HG03139 (cell line): ENCODE data around the gene PTPRG.
"Not testable (repeated sequence)": the region's sequence is repeated elsewhere in the genome, so short reads cannot be mapped to it uniquely, and the experiment has no call there.

Experiments
- ATAC-seq: cut with Tn5 transposase; IDR thresholded peaks from one replicate; pipeline ENCODE4 v1.9.1; 2021; ENCODE audit not compliant: unreplicated experiment

The PTPRG gene

GRCh38 chr3:61715886-61716527 is 154.6 kb downstream of the PTPRG start:
- no peak for ATAC-seq

GRCh38 chr3:61716693-61717092 is 155.3 kb downstream of the PTPRG start:
- ATAC-seq: not testable (repeated sequence)

- ATAC-seq: no peak
These were observed 157.2 kb downstream of the PTPRG start for GRCh38 chr3:61718565-61718964.

- ATAC-seq: no peak
These were observed 158.1 kb downstream of the PTPRG start for GRCh38 chr3:61719278-61719977.

GRCh38 chr3:61723038-61723437 is 161.7 kb downstream of the PTPRG start:
- no peak for ATAC-seq

- ATAC-seq: no peak
These were observed 162.8 kb downstream of the PTPRG start for GRCh38 chr3:61724183-61724582.

- ATAC-seq: no peak
These were observed 163.4 kb downstream of the PTPRG start for GRCh38 chr3:61724801-61725200.

GRCh38 chr3:61725851-61726333 is 164.5 kb downstream of the PTPRG start:
- no peak for ATAC-seq

- no peak for ATAC-seq
These were observed 166.1 kb downstream of the PTPRG start for GRCh38 chr3:61727435-61727834.

- ATAC-seq: no peak
These were observed 167.8 kb downstream of the PTPRG start for GRCh38 chr3:61729038-61729634.

- no peak for ATAC-seq
These were observed 168.7 kb downstream of the PTPRG start for GRCh38 chr3:61730056-61730455.

- no peak for ATAC-seq
These were observed 169.3 kb downstream of the PTPRG start for GRCh38 chr3:61730577-61731231.

GRCh38 chr3:61733000-61733399 is 171.6 kb downstream of the PTPRG start:
- ATAC-seq: no peak

- ATAC-seq: no peak
These were observed 172.5 kb downstream of the PTPRG start for GRCh38 chr3:61733876-61734275.

- no peak for ATAC-seq
These were observed 173.6 kb downstream of the PTPRG start for GRCh38 chr3:61734749-61735686.

- no peak for ATAC-seq
These were observed 175.1 kb downstream of the PTPRG start for GRCh38 chr3:61736506-61736905.

GRCh38 chr3:61739640-61740039 is 178.3 kb downstream of the PTPRG start:
- ATAC-seq: no peak

- no peak for ATAC-seq
These were observed 179.1 kb downstream of the PTPRG start for GRCh38 chr3:61740494-61740893.

GRCh38 chr3:61741551-61741950 is 180.2 kb downstream of the PTPRG start:
- no peak for ATAC-seq

GRCh38 chr3:61742006-61742405 is 180.6 kb downstream of the PTPRG start:
- ATAC-seq: no peak

- ATAC-seq: no peak
These were observed 181.7 kb downstream of the PTPRG start for GRCh38 chr3:61743067-61743466.
